Activated naive CD4-positive, alpha-beta T cell treated with anti-CD3 and anti-CD28 coated beads, Interleukin-2, amount 50 U/mL, for 24 hours (primary cell): Measurements from ENCODE around the gene FAH.

Experiments used
- H3K27ac Mint-ChIP-seq: one replicate; pipeline ENCODE4 v1.8.0; 2021; ENCODE audit warnings: mild to moderate bottlenecking, mixed read lengths
- H3K27me3 Mint-ChIP-seq: one replicate; pipeline ENCODE4 v1.8.0; 2021; ENCODE audit warnings: mixed read lengths
- H3K36me3 Mint-ChIP-seq: one replicate; pipeline ENCODE4 v1.8.0; 2021; ENCODE audit warnings: mixed read lengths
- H3K4me1 Mint-ChIP-seq: one replicate; pipeline ENCODE4 v1.8.0; 2021; ENCODE audit warnings: mixed read lengths
- H3K4me3 Mint-ChIP-seq: one replicate; pipeline ENCODE4 v1.8.0; 2021; ENCODE audit warnings: mild to moderate bottlenecking, mixed read lengths
- H3K9me3 Mint-ChIP-seq: one replicate; pipeline ENCODE4 v1.8.0; 2021; ENCODE audit warnings: mixed read lengths

FAH gene

GRCh38 chr15:80194186-80194585 is 41.4 kb downstream of the FAH start:
- Mint-ChIP-seq H3K27ac (no peak overlapping the region), H3K9me3 (no peaks in the 10 kb centered on the region), H3K4me3 (no peak overlapping the region), H3K27me3 (no peaks in the 10 kb centered on the region), H3K4me1 (no peaks in the 10 kb centered on the region), H3K36me3 (no peaks in the 10 kb centered on the region)

GRCh38 chr15:80194914-80195313 is 42.1 kb downstream of the FAH start:
- Mint-ChIP-seq H3K36me3 (no peaks in the 10 kb centered on the region), H3K4me1 (no peaks in the 10 kb centered on the region), H3K27ac (no peak overlapping the region), H3K4me3 (no peak overlapping the region), H3K27me3 (no peaks in the 10 kb centered on the region), H3K9me3 (no peaks in the 10 kb centered on the region)

- Mint-ChIP-seq H3K9me3 (no peaks in the 10 kb centered on the region), H3K4me3 (no peak overlapping the region), H3K4me1 (no peaks in the 10 kb centered on the region), H3K36me3 (no peaks in the 10 kb centered on the region), H3K27ac (no peak overlapping the region), H3K27me3 (peaks cover 3% of the 10 kb centered on the region)
These were observed 46.6 kb downstream of the FAH start for GRCh38 chr15:80199366-80199765.

DNA sequence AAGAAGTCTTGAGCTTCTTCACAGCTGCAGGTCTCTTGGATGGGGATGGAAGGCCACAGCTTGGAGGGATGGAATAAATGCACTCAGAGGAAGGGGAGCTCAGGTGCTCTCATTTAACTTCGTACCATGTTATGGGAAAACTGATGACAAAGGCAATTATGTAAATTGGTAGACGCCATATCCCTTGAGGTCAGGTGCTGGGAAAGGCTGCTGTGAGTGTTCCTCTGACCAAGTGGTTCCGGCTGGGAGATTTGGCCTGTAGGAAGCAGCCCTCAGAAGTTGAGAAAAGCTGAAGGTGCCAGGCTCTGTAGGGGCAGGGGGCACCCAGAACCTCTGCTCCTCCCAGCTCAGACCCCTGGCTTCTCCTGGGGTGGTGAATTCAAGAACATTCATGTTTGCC is 47.1 kb downstream of the FAH start:
- H3K36me3 Mint-ChIP-seq: no peaks in the 10 kb centered on the region
- no peaks in the 10 kb centered on the region for H3K4me1 Mint-ChIP-seq
- peaks cover 4% of the 10 kb centered on the region for H3K27me3 Mint-ChIP-seq
- no peak overlapping the region for H3K27ac Mint-ChIP-seq
- no peaks in the 10 kb centered on the region for H3K9me3 Mint-ChIP-seq
- H3K4me3 Mint-ChIP-seq: no peak overlapping the region

DNA sequence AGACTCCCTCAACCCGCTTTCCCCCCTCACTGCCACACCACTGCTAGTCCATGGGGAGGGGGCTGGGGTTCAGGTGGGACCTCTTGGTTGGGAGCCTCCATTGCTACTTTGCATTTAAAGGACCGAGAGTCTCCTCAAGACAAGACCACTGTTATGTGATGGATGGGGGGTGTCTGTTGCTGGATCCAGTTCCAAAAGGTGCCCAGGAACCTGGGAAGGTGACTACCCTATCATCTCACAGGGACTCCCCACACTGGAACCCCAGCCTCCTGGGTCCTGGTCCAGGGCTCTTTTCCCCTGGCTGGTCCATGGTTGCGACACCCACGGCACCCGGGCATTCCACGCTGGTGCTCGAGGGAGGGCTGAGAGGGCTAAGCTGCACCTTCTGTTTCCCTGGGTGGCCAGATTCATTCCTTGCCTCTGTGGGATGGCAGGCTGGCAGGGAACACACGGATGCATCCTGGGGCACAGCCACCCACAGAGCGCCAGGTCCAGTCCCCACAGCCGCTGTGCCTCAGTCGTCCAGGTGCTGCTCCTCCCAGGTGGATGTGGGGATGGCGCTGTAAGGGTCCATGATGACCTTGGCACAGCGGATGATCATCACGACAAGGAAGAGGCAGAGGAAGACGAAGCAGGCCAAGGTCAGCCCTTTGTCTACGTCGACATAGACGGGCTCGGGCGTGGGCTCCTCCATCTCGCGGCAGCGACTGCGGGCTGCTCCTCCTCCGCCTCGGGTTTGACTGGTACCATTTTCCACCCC is 48.6 kb downstream of the FAH start:
- Mint-ChIP-seq H3K27me3 (peaks cover 4% of the 10 kb centered on the region), H3K9me3 (no peaks in the 10 kb centered on the region), H3K4me1 (no peaks in the 10 kb centered on the region), H3K36me3 (no peaks in the 10 kb centered on the region), H3K4me3 (no peak overlapping the region), H3K27ac (no peak overlapping the region)

DNA sequence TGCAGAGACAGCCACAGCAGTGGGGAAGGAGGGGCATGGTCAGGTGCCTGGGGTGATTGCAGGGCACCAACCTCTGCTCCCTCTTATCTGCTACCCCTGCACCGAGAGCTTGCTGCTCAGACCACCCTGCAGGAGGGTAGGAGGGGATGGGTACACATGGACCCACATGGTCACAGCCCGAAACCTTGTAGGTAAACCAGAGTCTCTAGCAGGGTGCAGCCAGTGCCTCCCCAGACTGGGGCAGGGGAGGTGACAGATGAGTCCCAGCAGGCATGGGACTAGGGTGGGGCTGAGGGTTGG is 49.2 kb downstream of the FAH start:
- no peaks in the 10 kb centered on the region for H3K9me3 Mint-ChIP-seq
- no peak overlapping the region for H3K4me3 Mint-ChIP-seq
- no peak overlapping the region for H3K27ac Mint-ChIP-seq
- H3K4me1 Mint-ChIP-seq: no peaks in the 10 kb centered on the region
- H3K27me3 Mint-ChIP-seq: peaks cover 7% of the 10 kb centered on the region
- H3K36me3 Mint-ChIP-seq: no peaks in the 10 kb centered on the region

GRCh38 chr15:80202641-80203360 is 50.0 kb downstream of the FAH start:
- Mint-ChIP-seq H3K36me3 (no peaks in the 10 kb centered on the region), H3K27me3 (peaks cover 11% of the 10 kb centered on the region), H3K4me3 (no peak overlapping the region), H3K27ac (no peak overlapping the region), H3K9me3 (no peaks in the 10 kb centered on the region), H3K4me1 (no peaks in the 10 kb centered on the region)

- Mint-ChIP-seq H3K27me3 (peaks cover 11% of the 10 kb centered on the region), H3K4me1 (no peaks in the 10 kb centered on the region), H3K4me3 (no peak overlapping the region), H3K9me3 (no peaks in the 10 kb centered on the region), H3K36me3 (no peaks in the 10 kb centered on the region), H3K27ac (no peak overlapping the region)
These were observed 50.6 kb downstream of the FAH start for GRCh38 chr15:80203361-80203885.

GRCh38 chr15:80204231-80204630 is 51.4 kb downstream of the FAH start:
- H3K4me1 Mint-ChIP-seq: no peaks in the 10 kb centered on the region
- peaks cover 11% of the 10 kb centered on the region for H3K27me3 Mint-ChIP-seq
- H3K4me3 Mint-ChIP-seq: no peak overlapping the region
- no peaks in the 10 kb centered on the region for H3K9me3 Mint-ChIP-seq
- no peaks in the 10 kb centered on the region for H3K36me3 Mint-ChIP-seq
- no peak overlapping the region for H3K27ac Mint-ChIP-seq

DNA sequence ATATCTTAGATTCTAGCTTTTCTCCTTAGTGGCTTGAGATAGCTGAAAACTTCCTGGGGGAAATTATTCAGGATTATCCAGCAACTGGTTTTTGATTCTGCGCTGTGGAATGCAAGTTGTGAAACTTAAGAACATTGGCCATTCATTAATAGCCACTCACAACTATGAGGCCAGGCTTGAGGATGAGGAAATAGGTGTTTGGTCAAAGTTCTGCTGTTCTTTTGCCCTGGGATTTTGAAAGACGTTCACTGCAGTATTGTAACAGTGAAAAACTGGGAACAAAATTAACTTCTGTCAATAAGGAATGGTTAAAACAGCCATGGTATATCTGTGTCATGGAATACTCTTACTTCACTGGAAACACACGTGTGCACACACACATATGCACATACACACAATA is 55.1 kb downstream of the FAH start:
- Mint-ChIP-seq H3K27me3 (peaks cover 10% of the 10 kb centered on the region), H3K4me3 (no peak overlapping the region), H3K36me3 (no peaks in the 10 kb centered on the region), H3K4me1 (no peaks in the 10 kb centered on the region), H3K27ac (no peak overlapping the region), H3K9me3 (no peaks in the 10 kb centered on the region)

DNA sequence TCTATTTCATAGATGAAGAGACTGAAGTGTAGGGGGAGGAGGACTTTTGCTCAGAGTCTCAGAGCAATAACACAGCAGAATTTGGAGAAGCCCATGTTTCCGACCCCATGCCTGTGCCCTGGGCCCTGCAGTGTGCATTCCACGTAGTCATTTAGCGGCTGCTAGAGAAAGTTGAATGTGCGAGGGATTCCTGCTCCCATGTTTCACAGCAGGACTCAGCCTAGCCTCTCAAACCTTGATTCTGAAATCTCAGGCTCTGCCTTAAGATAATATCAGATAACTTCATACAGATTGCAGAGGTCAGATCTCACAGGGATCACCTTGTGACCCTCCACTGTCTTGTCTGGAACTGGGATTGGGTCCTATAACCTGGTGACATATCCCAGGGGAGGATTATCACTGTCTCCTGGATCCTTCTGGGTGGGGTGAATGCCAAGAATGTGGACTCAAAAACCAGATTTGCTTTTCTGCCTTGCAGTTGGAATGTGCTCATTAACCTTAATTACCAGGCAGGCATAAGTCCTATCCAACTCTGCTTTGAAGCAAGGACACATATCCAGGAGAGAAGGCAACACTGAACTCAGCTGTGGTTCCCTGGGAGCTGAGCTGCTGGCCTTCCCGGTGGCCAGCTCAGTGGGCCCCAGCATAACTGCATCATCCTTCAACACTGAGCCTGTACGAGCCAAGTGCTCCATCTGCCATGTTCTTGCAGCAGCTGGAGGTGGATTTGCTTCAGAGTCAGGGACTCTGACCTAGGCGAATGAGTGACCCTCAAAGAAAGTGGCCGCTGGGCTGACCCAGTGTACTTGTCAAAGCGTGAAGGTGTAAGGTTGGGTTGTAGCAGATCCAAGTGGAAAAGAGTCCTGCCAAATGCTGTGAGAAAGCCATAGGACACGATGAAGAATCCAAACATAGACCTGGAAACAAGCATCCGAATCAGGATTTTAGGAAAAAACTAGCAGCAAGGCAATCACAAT is 56.2 kb downstream of the FAH start:
- Mint-ChIP-seq H3K27me3 (peaks cover 15% of the 10 kb centered on the region), H3K9me3 (no peaks in the 10 kb centered on the region), H3K36me3 (no peaks in the 10 kb centered on the region), H3K4me1 (no peaks in the 10 kb centered on the region), H3K27ac (no peak overlapping the region), H3K4me3 (no peak overlapping the region)

DNA sequence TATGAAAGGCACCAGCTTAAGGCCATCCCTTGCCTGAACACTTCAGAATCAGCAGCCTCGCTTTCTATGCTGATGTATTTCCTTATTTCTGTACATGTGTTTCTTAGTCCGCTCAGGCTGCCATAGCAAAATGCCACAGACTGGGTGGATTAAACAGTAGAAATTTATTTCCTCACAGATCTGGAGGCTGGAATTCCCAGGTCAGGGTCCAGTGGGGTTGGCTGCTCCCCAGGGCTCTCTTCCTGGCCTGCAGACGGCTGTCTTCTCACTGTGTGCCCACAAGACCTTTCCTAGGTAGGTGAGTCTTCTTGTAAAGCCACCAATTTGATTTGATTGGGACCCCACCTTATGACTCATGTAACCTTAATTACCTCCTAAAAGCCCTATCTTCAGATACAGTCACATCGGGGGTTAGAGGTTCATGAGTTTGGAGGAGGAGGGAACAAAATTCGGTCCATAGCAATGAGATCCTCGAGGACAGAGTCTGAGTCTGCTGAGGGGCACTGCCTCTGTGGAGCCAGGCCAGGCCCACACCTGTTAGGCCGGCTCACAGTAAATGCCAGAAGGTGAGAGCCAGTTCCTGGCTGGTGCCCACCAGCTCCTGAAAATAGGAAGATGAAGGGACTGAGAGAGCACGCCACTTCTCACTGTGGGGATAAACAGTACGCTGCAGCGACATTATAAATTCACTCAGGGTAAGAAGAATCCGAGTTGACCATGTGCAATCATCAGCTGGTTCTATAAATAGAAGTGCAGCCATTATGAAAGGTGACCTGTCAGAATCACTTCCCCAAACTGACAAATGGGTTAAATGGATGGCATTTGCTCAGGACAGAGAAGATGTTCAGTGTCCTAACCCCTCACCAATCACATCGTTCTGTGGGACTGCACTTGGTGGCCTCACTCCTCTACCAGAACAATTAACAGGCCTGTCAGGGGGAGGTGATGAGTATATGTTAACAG is 58.1 kb downstream of the FAH start:
- Mint-ChIP-seq H3K4me1 (no peaks in the 10 kb centered on the region), H3K36me3 (no peaks in the 10 kb centered on the region), H3K4me3 (no peak overlapping the region), H3K27me3 (peaks cover 12% of the 10 kb centered on the region), H3K9me3 (no peaks in the 10 kb centered on the region), H3K27ac (no peak overlapping the region)

- Mint-ChIP-seq H3K9me3 (no peaks in the 10 kb centered on the region), H3K4me1 (no peaks in the 10 kb centered on the region), H3K4me3 (no peak overlapping the region), H3K27me3 (peaks cover 9% of the 10 kb centered on the region), H3K36me3 (no peaks in the 10 kb centered on the region), H3K27ac (no peak overlapping the region)
These were observed 59.2 kb downstream of the FAH start for GRCh38 chr15:80211976-80212375.

DNA sequence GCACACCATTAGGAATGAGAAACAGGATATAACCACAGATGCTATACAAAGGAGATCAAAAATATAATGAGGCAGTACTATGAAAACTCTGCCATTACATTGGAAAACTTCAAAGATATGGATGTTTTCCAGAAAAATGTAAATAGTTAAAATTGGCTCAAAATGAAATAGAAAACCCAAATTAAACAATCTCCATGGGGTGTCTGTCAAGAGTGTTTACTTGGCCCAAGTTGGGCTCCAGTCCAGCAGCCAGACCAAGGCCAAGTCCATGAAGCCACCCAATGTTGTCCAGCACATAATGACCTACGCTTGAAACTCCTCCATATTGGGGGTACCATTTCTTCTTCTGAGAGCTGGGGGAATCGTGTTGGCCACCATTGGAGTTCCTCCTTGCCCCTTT is 62.1 kb downstream of the FAH start:
- Mint-ChIP-seq H3K27ac (no peak overlapping the region), H3K4me3 (no peak overlapping the region)

GRCh38 chr15:80216141-80216540 is 63.3 kb downstream of the FAH start:
- H3K4me1 Mint-ChIP-seq: no peaks in the 10 kb centered on the region
- no peak overlapping the region for H3K4me3 Mint-ChIP-seq
- no peaks in the 10 kb centered on the region for H3K36me3 Mint-ChIP-seq
- peaks cover 5% of the 10 kb centered on the region for H3K27me3 Mint-ChIP-seq
- no peak overlapping the region for H3K27ac Mint-ChIP-seq
- no peaks in the 10 kb centered on the region for H3K9me3 Mint-ChIP-seq

More for the DNA sequence above, 62.1 kb downstream of the FAH start:
- Mint-ChIP-seq H3K4me1 (no peaks in the 10 kb centered on the region), H3K9me3 (no peaks in the 10 kb centered on the region), H3K27me3 (peaks cover 5% of the 10 kb centered on the region), H3K36me3 (no peaks in the 10 kb centered on the region)
